GM13977 (cell line): ENCODE data around the gene LRRC23.
"Not testable (repeated sequence)": the region's sequence is repeated elsewhere in the genome, so short reads cannot be mapped to it uniquely, and the experiment has no call there.

Experiments used
- DNase-seq: peaks from one replicate; pipeline ENCODE4 v3.0.0; 2012; ENCODE audit warnings: low spot score
- CTCF ChIP-seq: IDR thresholded peaks from 2 replicates; pipeline ENCODE4 v1.5.1; 2012; ENCODE audit warnings: mild to moderate bottlenecking, control low read depth; ENCODE audit not compliant: insufficient read depth; ENCODE audit errors: extremely low read depth, missing control alignments
- in situ Hi-C: fragments of 300-500 bp; cut with MboI; formaldehyde crosslinking; loops from one replicate; pipeline ENCODE4 v1.12.0; 2022; ENCODE audit warnings: low sequenced_read_pairs, low pct_unique_long_range_greater_than_20kb, mixed read lengths, inconsistent platforms; ENCODE audit not compliant: unreplicated experiment

LRRC23 gene

GRCh38 chr12:6863033-6863432 lies 41.6 kb upstream of the LRRC23 start:
- no peak for TF ChIP-seq CTCF
- no peak for DNase-seq
- in situ Hi-C loops: no loop called here

GRCh38 chr12:6863586-6864321 lies 40.9 kb upstream of the LRRC23 start:
- in situ Hi-C loops: no loop called here
- TF ChIP-seq CTCF: no peak
- DNase-seq: no peak

- DNase-seq, in situ Hi-C loops: not testable (repeated sequence)
Observed at GRCh38 chr12:6865307-6865706, 39.3 kb upstream of the LRRC23 start.

GRCh38 chr12:6866163-6866919 lies 38.3 kb upstream of the LRRC23 start:
- TF ChIP-seq CTCF: no peak
- in situ Hi-C loops: no loop called here
- no peak for DNase-seq

- in situ Hi-C loops: no loop called here
- no peak for TF ChIP-seq CTCF
- DNase-seq: peak; percentile 26
Observed at GRCh38 chr12:6866920-6867412, 37.7 kb upstream of the LRRC23 start.

- no peak for TF ChIP-seq CTCF
- peak; percentile 95 for DNase-seq
- in situ Hi-C loops: no loop called here
Observed at GRCh38 chr12:6867413-6868210, 37.0 kb upstream of the LRRC23 start, which contains the start of gene TPI1. Gene TPI1 (plus strand): TSS chr12:6867531. CDS start chr12:6867567, 36 bp downstream.
